D341Med (cell line): Measurements from ENCODE around the gene DAP.
A peak's percentile ranks its signal among the peaks of the same experiment; 100 is the strongest.
"Not testable (repeated sequence)": the region's sequence is repeated elsewhere in the genome, so short reads cannot be mapped to it uniquely, and the experiment has no call there.

Experiments
- DNase-seq: peaks from one replicate; pipeline ENCODE4 v3.0.0; 2012; ENCODE audit warnings: low spot score

The DAP gene, protein sequence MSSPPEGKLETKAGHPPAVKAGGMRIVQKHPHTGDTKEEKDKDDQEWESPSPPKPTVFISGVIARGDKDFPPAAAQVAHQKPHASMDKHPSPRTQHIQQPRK

DNA sequence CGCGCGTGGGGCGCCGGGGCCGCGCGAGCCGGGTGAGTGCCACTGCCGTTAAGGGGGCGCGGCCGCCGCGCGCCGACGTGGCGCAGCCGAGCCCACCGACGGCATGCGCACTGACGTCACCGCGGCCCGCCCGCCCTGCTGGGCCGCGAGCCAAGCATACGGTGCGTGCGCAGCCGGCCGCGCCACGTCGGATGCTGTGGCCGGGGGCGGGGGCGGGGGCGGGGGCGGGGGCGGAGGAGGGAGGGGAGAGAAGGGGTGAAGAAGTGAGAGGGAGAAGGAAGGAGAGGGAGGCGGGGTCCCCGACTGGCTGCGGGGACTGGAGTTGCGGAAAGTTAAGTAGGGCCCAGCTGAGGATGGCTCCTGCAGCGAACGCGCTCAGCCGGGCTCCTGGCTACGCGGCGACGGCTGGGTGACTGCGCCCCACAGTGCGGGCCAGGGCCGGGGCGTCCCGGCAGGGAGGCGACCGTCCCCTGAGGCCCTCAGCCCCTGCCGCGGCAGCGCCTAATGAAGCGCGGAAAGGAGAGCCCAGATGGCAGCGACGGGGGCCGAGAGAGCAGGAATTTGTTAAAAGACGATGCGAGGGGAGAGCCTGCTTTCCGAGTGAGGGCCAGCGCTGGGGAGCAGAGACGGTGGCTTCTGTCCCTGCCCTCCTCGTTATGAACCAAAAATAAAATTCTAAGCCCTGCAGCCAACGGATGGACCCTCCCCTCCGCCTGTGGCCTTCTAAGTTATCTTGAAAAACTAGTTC, at the start of gene DAP:
TSS of gene DAP (minus strand) at position 50 of the 748 bp plus-strand sequence. CDS start 166 bp downstream, outside the sequence.
- peak; percentile 98 for DNase-seq

DNA sequence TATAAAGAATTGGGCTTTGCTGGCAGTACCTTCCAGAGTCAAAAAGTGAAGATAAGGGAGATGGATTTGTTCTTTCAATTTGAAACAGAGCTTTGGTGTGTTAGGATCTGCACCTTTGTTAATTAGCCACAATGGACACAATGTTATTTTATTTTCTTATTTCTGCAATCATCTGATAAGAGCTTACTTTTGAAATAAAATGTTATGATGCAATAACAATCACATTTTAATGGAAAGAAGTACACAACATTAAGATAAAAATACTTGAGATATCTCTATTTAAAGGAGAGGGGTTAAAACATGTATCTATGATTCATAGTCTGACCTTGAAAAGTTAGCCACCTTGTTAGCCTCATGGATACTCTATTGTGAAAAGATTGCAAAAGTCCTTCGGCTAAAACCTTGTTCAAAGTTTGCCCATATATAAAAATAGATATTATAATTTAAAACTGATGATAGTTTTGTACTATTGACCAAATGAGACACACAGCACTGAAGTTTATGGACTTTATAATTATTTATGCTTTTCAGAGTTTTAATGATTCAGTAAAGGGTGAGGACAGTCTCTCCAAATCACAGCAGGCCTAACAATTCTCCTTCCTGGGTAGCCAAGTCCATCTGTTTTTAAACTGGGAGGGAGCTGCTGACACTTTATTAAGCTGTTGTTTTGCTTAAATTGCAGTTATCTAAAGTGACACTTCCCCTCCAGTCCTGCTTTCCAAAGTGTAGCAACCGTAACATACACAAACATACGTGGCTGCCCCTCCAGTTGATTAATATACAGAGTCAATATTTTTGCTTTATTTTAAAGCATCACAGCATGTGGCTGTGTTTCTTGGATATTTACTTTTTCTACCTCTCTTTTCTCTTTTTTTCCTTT, 47.6 kb upstream of the DAP start:
- DNase-seq: no peak

DNA sequence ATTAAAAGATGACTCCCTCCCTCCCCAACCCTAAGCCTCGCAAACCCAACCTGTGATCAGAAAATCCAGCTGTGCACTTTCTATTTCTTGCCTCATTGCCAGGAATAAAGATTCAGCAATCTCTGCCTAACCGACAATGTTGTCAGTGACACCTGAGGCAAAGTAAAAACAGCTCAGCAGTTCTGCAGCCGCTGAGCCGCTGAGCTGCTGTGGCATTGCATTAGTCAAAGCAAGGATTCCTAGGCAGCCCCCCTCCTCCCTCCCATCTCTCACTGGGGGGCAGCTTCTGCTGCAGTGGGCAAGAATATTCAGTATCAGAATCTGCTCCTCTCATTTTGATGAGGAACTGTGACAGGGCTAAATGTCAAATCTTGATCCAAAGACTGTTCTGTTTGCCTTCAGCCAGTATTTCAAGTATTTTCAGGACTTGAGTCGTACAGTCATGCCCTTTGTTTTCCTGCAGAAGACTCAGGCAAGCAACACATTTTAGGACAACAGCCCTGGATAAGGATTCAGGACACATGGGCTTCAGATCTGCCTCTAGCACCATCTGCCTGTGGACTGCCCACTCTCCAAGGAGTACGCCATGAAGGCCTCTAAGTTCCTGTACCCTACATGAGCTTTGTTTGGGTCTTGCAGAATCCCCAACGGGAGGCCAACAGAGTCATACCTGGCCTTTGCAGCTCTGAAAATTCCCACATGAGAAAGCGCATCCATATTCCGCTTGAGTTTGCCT, 41.1 kb upstream of the DAP start:
- DNase-seq: no peak

DNA sequence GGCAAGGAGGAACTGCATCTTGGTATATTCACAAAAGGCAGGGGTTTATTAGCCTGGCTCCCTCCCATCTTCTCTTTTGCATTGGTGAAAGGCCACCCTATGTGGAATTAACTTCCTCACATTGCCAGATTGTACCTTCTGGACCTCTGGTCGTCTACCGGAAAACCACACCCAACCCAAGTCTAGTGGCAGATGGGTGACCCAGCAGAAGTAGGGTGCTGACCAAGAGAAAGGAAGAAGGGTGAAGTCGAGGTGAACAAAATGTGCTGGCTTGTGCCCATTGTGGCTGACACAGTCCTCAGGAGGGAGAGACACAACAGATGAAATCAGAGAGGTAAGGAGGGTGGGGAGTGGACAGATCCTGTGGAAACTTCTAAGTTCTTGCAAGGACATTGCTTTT, 39.8 kb upstream of the DAP start:
- no peak for DNase-seq

DNA sequence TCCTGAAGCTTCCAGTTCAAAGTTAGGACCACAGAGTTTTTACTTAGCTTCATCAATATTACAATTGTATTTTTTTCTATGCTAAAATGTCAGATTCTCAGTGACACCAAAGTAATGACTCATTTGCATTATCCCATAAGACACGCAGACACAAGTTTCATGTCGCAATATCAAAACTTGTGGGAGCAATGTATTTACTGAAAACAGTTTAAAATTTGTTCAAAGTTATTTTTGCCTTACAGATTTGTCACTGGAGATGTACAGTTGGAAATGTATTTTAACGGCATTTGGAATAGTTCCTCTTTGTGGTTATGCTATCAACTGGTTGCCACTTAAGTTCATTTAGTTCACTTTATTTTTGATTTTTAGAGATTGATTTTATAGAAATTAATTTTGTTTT, 36.2 kb upstream of the DAP start:
- no peak for DNase-seq

DNA sequence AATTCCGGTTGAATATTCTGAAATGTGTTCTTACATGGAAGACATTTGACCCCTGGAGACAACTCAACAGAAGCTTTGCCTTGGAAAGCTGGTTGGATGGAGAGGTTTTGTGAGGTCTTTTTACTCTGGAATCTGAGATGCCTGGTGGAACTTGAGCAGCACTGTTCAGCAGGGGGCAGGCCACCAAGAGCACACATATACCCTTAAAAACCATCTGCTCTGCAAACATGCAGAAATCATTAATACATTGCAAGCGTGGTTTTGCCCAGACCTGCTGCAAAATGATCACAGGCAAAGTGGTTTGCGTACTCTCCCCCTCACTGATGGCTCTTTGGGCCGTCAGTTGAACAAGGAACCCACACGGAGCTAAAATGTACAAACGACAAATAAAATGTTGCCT, 32.8 kb upstream of the DAP start:
- DNase-seq: no peak

DNA sequence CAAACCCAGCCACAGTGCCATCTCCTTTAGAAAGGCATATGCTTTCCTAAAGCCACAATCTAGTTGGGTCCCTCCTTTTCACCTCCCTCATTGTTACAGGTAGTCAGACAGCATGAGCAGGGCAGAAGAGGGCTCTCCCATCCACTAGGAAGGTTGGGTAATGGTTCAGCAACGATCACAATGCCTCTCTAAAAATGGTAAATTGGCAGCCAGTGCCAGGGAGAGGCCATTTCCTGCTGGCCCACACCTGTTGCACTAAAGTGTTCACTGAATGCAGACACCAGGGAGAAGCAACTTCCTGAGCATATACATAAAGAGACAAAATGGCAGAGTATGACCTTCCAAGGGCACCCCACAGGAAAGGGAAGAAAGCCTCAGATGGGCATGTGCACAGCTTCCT, 31.3 kb upstream of the DAP start:
- no peak for DNase-seq

DNA sequence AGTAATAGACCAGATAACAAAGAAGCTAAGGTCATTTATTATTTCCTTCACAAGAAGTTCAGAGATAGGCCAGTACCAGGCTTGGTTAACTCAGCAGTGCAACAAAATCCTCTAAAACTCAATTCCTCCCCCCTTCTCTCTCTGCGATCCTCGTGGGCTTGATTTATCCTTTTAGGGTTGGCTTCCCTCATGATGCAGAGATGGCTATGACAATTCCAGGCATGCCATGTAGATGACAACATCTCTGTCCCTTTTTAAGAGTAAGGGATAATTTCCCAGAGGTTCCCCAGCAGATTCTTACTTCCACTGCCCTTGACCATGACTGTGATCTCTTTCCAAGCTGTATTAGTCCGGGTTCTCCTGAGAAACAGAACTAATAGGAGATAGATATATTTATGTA, 28.7 kb upstream of the DAP start:
- DNase-seq: no peak

DNA sequence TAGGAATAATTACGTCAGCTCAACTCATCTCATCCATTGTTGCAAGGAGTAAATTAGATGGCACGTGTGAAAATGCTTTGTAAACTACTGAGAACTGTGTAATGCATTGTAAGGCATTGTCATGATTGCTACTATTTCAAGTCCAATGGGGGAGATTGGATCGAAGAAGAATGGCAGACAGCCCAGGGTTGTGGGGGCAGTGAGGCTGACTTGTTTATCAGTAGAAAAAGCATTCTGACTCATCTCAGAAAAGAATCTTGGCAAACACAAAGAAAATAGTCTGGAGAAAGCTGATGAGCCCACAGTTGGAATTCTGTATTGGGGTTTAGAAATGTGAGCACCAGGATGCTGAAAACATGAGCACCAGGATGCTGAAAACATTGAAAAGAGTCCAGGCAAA, 28.0 kb upstream of the DAP start:
- no peak for DNase-seq

DNA sequence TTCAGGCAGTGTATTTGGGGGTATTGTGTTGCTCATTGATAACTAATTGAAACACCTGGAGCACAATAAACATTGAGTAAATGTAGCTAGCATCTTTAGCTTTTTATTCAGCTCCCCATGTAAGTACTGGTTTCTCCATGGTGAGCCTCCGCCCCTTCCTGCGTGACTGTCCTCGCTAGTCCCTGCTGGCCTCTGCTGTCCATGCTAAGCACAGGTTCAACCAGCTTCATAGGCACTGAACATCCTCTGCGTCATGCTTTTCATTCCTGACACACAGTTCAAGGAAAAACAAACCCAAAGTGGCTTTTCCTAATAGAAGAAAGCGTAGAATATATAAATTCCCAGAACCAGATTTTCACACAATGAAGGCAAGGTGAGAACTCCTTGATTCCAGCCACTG, 27.3 kb upstream of the DAP start:
- DNase-seq: no peak

DNA sequence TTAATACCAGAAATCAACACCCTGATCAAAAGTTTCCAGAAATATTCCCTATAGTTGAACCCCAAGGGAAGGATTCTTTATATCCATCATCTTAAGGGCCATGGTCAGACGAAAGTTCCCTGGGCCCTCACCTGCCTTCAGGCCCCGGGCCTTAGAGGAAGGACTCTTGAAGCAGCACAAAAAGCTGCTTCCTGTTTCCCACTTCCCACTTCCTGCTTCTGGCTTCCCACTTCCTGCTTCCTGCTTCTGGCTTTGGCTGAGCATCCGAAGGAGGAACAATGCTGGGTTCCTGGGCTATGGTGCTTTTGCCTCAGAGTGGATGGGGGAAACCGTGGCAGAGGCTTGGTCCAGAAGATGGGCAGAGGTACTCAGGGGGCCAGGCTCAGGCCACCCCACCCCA, 25.8 kb upstream of the DAP start:
- no peak for DNase-seq

DNA sequence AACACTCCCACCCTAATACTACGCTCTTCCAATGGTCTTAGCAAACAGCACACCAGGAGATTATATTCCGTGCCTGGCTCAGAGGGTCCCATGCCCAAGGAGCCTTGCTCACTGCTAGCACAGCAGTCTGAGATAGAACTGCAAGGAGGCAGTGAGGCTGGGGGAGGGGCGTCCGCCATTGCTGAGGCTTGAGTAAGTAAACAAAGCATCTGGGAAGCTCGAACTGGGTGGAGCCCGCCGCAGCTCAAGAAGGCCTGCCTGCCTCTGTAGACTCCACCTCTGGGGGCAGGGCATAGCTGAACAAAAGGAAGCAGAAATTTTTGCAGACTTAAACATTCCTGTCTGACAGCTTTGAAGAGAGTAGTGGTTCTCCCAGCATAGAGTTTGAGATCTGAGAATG, 19.2 kb upstream of the DAP start:
- DNase-seq: not testable (repeated sequence)

DNA sequence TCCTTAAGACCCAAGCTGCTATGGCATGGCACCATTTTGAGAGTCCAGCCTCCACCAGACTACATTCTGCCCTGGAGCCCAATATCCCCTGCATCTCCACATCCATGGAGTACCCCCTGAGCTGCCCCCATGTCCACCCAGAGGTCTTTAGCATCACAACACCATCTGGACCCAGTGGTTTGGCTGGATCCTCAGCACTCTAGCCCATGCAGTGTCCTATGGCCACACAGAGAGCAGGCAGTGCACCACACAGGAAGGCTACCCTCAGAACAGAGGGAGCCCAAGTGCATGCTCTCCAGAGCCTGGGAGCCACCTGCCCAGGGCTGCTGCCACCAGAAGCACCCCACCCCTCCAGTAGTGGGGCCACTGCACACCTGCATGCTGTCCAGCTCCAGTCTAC, 18.6 kb upstream of the DAP start:
- no peak for DNase-seq

DNA sequence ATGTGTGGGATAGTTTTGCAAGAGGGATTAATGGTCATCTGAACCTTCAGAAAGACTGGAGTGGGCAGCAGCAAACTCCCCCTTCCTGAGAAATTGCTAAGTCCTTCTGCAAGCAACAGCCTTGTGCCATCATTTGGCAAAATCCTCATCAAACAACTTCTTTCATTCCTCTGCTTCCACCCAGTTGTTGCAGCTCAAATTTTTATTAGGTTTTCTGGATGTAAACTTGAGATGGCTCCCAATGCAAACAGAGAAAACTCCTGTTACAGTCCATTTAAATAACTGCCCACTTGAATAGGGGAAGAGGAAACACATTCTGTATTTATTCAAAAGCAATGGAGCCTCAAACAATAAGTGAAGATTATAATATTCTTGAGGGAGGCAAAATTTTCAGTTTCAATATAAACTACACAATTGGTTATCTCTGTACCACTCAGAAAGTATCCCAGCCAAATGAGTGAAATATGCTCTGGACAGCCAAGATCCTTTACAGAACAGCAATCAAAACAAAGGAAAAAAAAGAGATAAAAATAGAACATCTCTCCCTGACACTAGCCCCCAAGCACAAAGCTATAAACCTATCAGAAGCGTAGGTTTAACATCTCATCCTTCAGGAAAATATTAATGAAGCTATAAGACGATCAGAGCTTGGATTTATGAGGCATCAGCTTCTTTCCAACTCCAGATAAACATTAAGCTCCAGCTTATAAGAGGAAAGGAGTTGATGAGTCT, 17.3 kb upstream of the DAP start:
- no peak for DNase-seq

DNA sequence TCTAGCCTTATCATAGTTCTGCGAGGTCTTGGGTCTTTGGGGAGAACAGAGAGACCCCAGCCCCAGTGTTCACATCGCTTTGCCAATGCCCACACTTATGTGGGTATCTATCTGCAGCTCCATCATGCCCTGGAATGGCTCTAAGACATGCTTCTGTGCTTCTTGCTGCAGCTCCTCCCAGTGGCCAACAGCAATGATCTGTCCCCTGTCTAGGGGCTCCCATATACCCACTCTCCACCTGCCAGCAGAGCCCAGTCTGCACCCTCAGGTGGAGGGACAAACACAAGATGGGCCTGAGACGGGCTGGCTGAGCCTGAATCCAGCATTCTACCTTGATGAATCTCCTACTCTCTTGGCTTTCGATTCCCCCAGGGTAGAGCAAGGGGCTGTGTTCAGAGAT, 14.6 kb upstream of the DAP start:
- no peak for DNase-seq

DNA sequence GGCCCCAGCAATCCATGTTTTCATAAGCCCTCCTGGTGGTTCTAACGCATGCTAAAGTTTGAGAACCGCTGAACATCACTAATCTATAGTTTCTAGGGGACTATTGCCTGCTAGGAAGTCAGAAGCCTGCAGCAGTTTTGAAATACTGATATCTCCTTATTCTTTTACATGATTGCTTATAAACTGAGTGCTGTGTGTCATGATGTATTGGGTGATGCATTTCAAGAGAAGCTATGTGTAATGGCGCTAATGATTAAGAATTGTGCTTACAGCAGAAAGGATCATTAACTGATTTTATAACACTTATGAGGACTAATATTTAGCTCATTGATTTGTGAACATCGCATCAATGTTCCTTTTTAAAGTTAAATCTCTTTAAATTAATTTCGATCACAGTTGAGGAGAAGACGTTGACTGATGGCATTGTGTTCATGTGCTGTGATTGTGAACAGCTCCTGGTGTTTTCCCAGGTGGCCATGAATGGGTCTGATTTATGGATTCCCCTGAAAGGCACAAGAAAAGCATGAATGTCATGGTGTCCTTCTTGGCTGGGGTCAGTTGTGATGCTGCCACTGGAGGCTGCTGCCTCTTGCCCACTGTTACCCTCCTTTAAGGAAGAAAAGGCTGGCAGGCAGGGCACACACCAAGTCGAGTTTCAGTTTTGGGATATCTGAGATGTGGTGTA, 12.0 kb upstream of the DAP start:
- DNase-seq: no peak

DNA sequence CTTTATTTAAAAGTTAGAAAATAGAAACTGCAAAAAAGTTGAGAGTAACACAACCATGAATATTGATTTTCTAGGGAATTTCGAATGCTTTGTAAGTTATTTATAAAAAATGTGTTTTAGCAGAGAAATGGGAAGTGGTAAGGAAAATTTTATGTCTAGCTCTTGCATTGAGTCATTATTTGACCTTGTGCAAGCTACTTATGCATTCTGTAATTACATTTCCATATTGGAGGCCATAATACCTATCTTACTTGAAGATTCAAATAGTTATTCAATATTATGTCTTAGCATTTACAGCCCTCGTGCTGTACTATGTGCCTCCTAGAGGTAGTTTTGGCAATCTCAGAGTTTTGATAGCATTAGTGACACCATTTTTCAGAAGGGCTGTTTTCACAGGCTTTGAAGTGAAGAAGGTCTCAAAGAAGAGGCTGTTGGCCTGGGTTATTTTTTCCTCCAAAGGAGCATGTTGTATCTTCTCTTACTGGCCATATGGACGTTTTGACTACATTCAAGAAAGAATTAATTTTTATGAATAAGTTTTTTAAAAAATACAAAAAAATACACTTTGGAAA, 7.4 kb upstream of the DAP start:
- no peak for DNase-seq

DNA sequence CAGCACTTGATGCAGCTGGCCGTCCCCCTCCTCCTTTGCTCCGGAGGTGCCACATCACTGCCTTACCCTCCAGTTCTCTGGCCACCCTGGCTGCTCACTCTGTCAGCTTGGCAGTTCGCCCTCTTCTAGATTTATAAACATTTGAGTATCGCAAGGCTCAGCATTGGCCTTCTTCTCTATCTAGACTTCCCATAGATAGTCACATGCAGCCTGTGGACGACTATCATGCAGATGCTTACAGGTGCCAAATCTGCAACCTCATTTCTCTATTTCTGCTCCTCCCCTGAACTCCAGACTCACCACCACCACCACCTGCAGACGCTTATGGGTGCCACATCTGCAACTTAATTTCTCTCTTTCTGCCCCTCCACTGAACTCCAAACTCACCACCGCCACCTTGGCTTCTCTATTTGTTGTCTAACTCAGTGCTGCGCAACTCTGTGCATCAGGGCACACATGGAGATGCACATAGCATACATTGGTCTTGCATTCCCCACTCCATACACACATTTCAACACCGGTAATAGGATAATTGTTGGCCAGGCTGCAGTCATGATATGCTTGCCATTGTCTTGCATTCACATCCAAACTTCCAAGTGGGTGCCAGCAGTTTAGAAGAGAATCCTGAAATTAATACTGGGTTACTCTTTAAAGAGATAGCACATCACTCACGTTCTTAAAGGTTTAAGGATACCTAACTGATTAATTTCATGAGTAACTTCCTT, 1.9 kb upstream of the DAP start:
- no peak for DNase-seq

DNA sequence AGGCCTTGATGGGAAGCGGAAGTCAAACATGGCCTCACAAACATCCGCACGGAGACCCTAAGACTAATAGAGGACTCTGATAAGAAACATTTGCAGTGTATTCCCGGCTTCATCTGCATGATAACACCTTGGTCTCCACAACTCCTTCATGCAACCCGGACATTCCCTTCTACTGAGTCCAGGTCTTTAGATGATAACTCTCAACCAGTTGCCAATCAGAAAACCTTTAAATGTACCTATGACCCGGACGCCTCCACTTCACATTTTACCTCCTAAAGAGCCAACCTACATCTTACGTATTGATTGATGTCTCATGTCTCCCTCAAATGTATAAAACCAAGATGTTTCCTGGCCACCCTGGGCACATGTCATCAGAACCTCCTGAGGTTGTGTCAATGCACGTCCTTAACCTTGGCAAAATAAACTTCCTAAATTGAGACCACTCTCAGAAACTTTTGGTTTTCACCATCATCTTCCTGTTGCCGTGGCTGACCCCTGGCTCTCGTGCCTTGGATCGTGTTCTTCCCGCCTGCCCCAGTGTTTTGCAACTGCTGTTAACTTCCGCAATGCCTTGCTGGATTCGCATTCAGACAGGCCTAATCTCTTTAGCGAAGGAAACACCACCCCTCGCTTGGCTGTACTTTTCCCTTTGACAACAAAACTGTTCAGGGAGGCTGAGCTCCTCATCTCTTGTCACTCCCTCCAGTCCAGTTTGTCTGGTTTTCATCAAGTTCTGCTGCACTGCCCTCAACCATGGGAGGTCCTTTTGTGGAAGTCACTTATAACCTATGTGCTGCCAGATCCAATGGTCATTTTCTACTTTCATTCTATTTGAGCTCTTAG, 1.1 kb upstream of the DAP start:
- no peak for DNase-seq

DNA sequence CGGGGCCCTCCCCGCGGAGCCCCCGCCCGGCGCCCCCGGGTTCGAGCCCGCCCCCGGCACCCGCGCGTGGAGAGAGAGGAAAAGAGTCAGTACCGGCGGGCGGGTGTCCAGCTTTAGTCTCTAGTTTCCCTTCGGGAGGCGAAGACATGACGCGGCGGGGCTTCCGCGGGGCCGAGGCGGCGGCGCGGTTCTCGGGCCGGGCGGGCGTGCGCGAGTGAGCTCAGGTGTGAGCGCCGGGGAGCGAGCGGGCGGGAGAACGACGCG, 181 bp downstream of the DAP start:
- peak; percentile 72 for DNase-seq
